ENCODE data around the gene PRPS2.

- TF ChIP-seq TAF1 (IDR thresholded peaks at IDR 0.05; ENCODE audit: borderline replicate concordance, low read depth, low read length) = no peak
- TF ChIP-seq POLR2A (IDR thresholded peaks at IDR 0.05; ENCODE audit: low read depth, low read length) = no peak
- no peak for TF ChIP-seq POLR2AphosphoS5 (IDR thresholded peaks at IDR 0.05; ENCODE audit: low read depth, low read length)
Observed at GRCh38 chrX:12802741-12803140, 11.5 kb downstream of the PRPS2 start.

Measured in GM12892 (cell line).